GM12878 (cell line): Measurements from ENCODE around the gene QRFP. TPM values are rescaled to one million over a fixed set of nuclear protein-coding genes. Genes with fewer than 3 reads are reported as not detected.

Experiments
- ATAC-seq: fragments of 200-7000 bp; cut with Tn5 transposase; 3 replicates; pipeline ENCODE4 v1.9.1; 2020; ENCODE audit warnings: mild to moderate bottlenecking, moderate library complexity
- BruUV-seq: library from RNA; stranded (reverse); fragments of 400-500 nt; replicated peaks from 2 replicates; lab custom pipeline; 2021; lab: Mats Ljungman, UMichigan
- CTCF ChIA-PET: fragments of 300-600 bp; sonication (Branson Sonifier 250); formaldehyde crosslinking; extraction: SDS; loops from one replicate; lab custom pipeline; 2021; ENCODE audit warnings: inconsistent platforms; lab: Yijun Ruan, JAX
- POLR2A ChIA-PET: fragments of 350-600 bp; formaldehyde crosslinking; extraction: SDS; loops from one replicate; lab custom pipeline; 2021; ENCODE audit warnings: inconsistent platforms; lab: Charles Lee
- RAD21 ChIA-PET: fragments of 300-600 bp; sonication (Branson Sonifier 250); formaldehyde crosslinking; loops from one replicate; lab custom pipeline; 2023; ENCODE audit warnings: antibody characterized with exemption; ENCODE audit not compliant: unreplicated experiment; lab: Charles Lee
- SMC1A ChIA-PET: fragments of 300-600 bp; sonication (Branson Sonifier 250); formaldehyde crosslinking; loops from one replicate; lab custom pipeline; 2023; ENCODE audit not compliant: unreplicated experiment, uncharacterized antibody; lab: Charles Lee
- DNase-seq: peaks from one replicate; pipeline ENCODE4 v3.0.0-alpha.2; 2011; ENCODE audit warnings: low read depth, low spot score
- FAIRE-seq: peaks from 3 replicates; lab custom pipeline; 2011; peaks lifted over from hg19 to GRCh38; lab: Jason Lieb, UNC
- H2AFZ ChIP-seq: 2 replicates; pipeline ENCODE4 v1.6.0; 2011; ENCODE audit warnings: low read depth, low read length, control low read depth; ENCODE audit not compliant: control insufficient read depth
- H3K27ac ChIP-seq: 2 replicates; pipeline ENCODE4 v1.5.1; 2011; ENCODE audit warnings: control low read depth; ENCODE audit not compliant: control insufficient read depth, insufficient read depth
- H3K27me3 ChIP-seq, 2 experiments: replicated peaks in 1 of 2; 2 replicates each; pipeline versions ENCODE4 v1.6.0 to v1.6.1; 2011; ENCODE audit warnings: low read length in 1 of 2; ENCODE audit not compliant: control insufficient read depth in 2 of 2, insufficient read depth in 2 of 2
- H3K36me3 ChIP-seq, 2 experiments: 2 replicates each; pipeline ENCODE4 v1.5.1; 2011; ENCODE audit warnings: low read length in 1 of 2; ENCODE audit not compliant: control insufficient read depth in 2 of 2, insufficient read depth in 2 of 2
- H3K4me1 ChIP-seq: 2 replicates; pipeline ENCODE4 v1.6.1; 2011; ENCODE audit warnings: mild to moderate bottlenecking, low read length, moderate library complexity, mixed read lengths; ENCODE audit not compliant: control insufficient read depth, insufficient read depth
- H3K4me2 ChIP-seq: 2 replicates; pipeline ENCODE4 v1.6.0; 2011; ENCODE audit warnings: control low read depth; ENCODE audit not compliant: control insufficient read depth, insufficient read depth
- H3K4me3 ChIP-seq: fragments of 200-600 bp; sonication (generic); 2 replicates; pipeline ENCODE4 v1.5.1; 2016
- H3K79me2 ChIP-seq: 2 replicates; pipeline ENCODE4 v1.6.0; 2011; ENCODE audit warnings: low read length; ENCODE audit not compliant: control insufficient read depth, insufficient read depth
- H3K9ac ChIP-seq: 2 replicates; pipeline ENCODE4 v1.8.0; 2011; ENCODE audit warnings: low read length, control low read depth, mixed read lengths; ENCODE audit not compliant: control insufficient read depth, insufficient read depth
- H3K9me3 ChIP-seq: replicated peaks from 3 replicates; pipeline ENCODE4 v1.5.1; 2011; ENCODE audit warnings: mild to moderate bottlenecking, low read length; ENCODE audit not compliant: control insufficient read depth, insufficient read depth
- H4K20me1 ChIP-seq: 2 replicates; pipeline ENCODE4 v1.6.0; 2011; ENCODE audit not compliant: control insufficient read depth, insufficient read depth
- ATF3 ChIP-seq: IDR thresholded peaks from 2 replicates; pipeline ENCODE4 v1.6.1; 2011; ENCODE audit warnings: low read depth, mild to moderate bottlenecking, low read length, moderate library complexity, borderline replicate concordance; ENCODE audit errors: extremely low read depth
- BCL11A ChIP-seq: IDR thresholded peaks from 2 replicates; pipeline ENCODE4 v1.6.1; 2011; ENCODE audit warnings: low read depth, low read length
- BMI1 ChIP-seq: fragments of 450-650 bp; IDR thresholded peaks from 2 replicates; pipeline ENCODE4 v1.6.1; 2016; ENCODE audit warnings: mild to moderate bottlenecking, moderate library complexity, borderline replicate concordance
- CEBPZ ChIP-seq: fragments of 150-350 bp; IDR thresholded peaks from 2 replicates; pipeline ENCODE4 v1.6.1; 2016; ENCODE audit warnings: low read depth, low read length
- CHD4 ChIP-seq: fragments of 200-600 bp; sonication (generic); IDR thresholded peaks from 2 replicates; pipeline ENCODE4 v1.6.1; 2016; ENCODE audit warnings: mild to moderate bottlenecking
- CUX1 ChIP-seq: IDR thresholded peaks from 2 replicates; pipeline ENCODE4 v1.6.1; 2012; ENCODE audit warnings: improper control_type of control experiment, low read depth, low read length; ENCODE audit not compliant: insufficient replicate concordance
- ETV6 ChIP-seq, 2 experiments: fragments of 450-650 bp in 1 of 2; IDR thresholded peaks in 1 of 2; conservative IDR thresholded peaks in 1 of 2; 2 replicates each; pipeline ENCODE4 v1.6.1; 2014; ENCODE audit warnings: antibody characterized with exemption in 1 of 2, borderline replicate concordance in 1 of 2, low read depth in 1 of 2, mild to moderate bottlenecking in 1 of 2, moderate library complexity in 1 of 2
- IKZF1 ChIP-seq: fragments of 450-650 bp; conservative IDR thresholded peaks from 2 replicates; pipeline ENCODE4 v1.6.1; 2017; ENCODE audit warnings: antibody characterized with exemption, mild to moderate bottlenecking
- IRF3 ChIP-seq: fragments of 450-650 bp; IDR thresholded peaks from 2 replicates; pipeline ENCODE4 v1.6.1; 2014; ENCODE audit warnings: mild to moderate bottlenecking
- MTA3 ChIP-seq: IDR thresholded peaks from 2 replicates; pipeline ENCODE4 v1.6.1; 2012; ENCODE audit warnings: low read length, inconsistent platforms, borderline replicate concordance
- MXI1 ChIP-seq: fragments of 150-350 bp; IDR thresholded peaks from 2 replicates; pipeline ENCODE4 v1.6.1; 2011; ENCODE audit warnings: low read depth, mild to moderate bottlenecking, inconsistent platforms, low read length, improper control_type of control experiment
- SMAD5 ChIP-seq: IDR thresholded peaks from 2 replicates; pipeline ENCODE4 v1.6.1; 2016; ENCODE audit warnings: antibody characterized with exemption, low read depth
- STAT3 ChIP-seq: IDR thresholded peaks from 2 replicates; pipeline ENCODE4 v1.6.1; 2011; ENCODE audit warnings: low read depth, low read length, improper control_type of control experiment
- TCF7 ChIP-seq: IDR thresholded peaks from 2 replicates; pipeline ENCODE4 v1.6.1; 2014; ENCODE audit warnings: antibody characterized with exemption, borderline replicate concordance
- ZNF217 ChIP-seq: fragments of 450-650 bp; IDR thresholded peaks from 2 replicates; pipeline ENCODE4 v1.6.1; 2017; ENCODE audit warnings: antibody characterized with exemption, mild to moderate bottlenecking
- ZSCAN29 ChIP-seq: fragments of 450-650 bp; IDR thresholded peaks from 2 replicates; pipeline ENCODE4 v1.6.1; 2017; ENCODE audit warnings: mild to moderate bottlenecking, moderate library complexity
- WGBS: methylation state at CpG from one replicate; pipeline ENCODE4 v1.1.6; 2016; ENCODE audit warnings: low lambda C conversion rate; ENCODE audit not compliant: insufficient replicate concordance, insufficient coverage; ENCODE audit errors: missing lambda C conversion rate; 5-methylcytosine and 5-hydroxymethylcytosine counted together
- in situ Hi-C: fragments of 300-500 bp; cut with MboI; formaldehyde crosslinking; loops from 9 replicates; pipeline ENCODE4 v1.14.3; 2018; ENCODE audit warnings: mixed read lengths
- intact Hi-C: fragments of 100-400 bp; cut with micrococcal nuclease; formaldehyde crosslinking; loops from one replicate; pipeline ENCODE4 v1.14.2; 2022; ENCODE audit not compliant: unreplicated experiment
- polyA plus RNA-seq, 11 experiments: library from polyadenylated mRNA; depleted of rRNA in 4 of 11; unstranded in 6 of 11; stranded (reverse) in 5 of 11; fragments of >200 nt; fragmentation: Nextera tagmentation in 4 of 11; fragmentation: Illumina TruSeq in 1 of 11; extraction: Ambion mirVana in 4 of 11; extraction: Trizol in 1 of 11; gene quantifications; 1 replicate in 1 of 11; 2 replicates in 10 of 11; pipeline versions ENCODE4 v1.2.1 to v1.2.3, GENCODE V29; 2011 to 2016; ENCODE audit warnings: inconsistent platforms in 2 of 11, missing spikeins in 2 of 11, low read depth in 1 of 11
- total RNA-seq, 4 experiments: library from RNA; depleted of rRNA in 3 of 4; stranded (reverse); fragments of >200 nt in 3 of 4; fragmentation: Illumina TruSeq in 1 of 4; extraction: Trizol in 1 of 4; gene quantifications; 2 replicates each; pipeline versions ENCODE4 v1.2.1 to v1.2.3, GENCODE V29; 2013 to 2021

Gene QRFP
- total and polyA plus RNA-seq, 10 of the 15 experiments (the other 5 are each of a cell fraction or from before 2014, with no cell fraction given), result not detected

- no peaks in the 10 kb centered on the region for H4K20me1 ChIP-seq
- no peak overlapping the region for H3K9ac ChIP-seq
- CTCF ChIA-PET, result no interaction called here
- BruUV-seq, result no TSS peak
- in situ Hi-C loops (no loop called here), intact Hi-C loops (no loop called here)
- no peak for DNase-seq
- no peaks in the 10 kb centered on the region for H3K9me3 ChIP-seq
- no peaks in the 10 kb centered on the region for H3K4me1 ChIP-seq
- POLR2A ChIA-PET, result no interaction called here
- H3K79me2 ChIP-seq, result no peaks in the 10 kb centered on the region
- SMC1A ChIA-PET, result no interaction called here
- no peak overlapping the region for H3K4me3 ChIP-seq
- H3K4me2 ChIP-seq, result no peak overlapping the region
- no peak for ATAC-seq
- H3K36me3 ChIP-seq, result no peaks in the 10 kb centered on the region
- RAD21 ChIA-PET, result no interaction called here
- FAIRE-seq, result no peak
- H3K27me3 ChIP-seq, result no peaks in the 10 kb centered on the region; a peak in 2 of 4 replicates
- H3K27ac ChIP-seq, result no peak overlapping the region
- no peak overlapping the region for H2AFZ ChIP-seq
- no peak for TF ChIP-seq MXI1
- TF ChIP-seq ETV6 (conservative IDR thresholded peaks at IDR 0.05 in 1 of 2, IDR thresholded peaks at IDR 0.05 in 1 of 2; ENCODE audit: borderline replicate concordance in 1 of 2, low read depth in 1 of 2), result no peak
- TF ChIP-seq IKZF1, result no peak
- no peak for TF ChIP-seq BCL11A
- no peak for TF ChIP-seq MTA3
- TF ChIP-seq ZSCAN29, result no peak
- no peak for TF ChIP-seq IRF3
- no peak for TF ChIP-seq BMI1
- TF ChIP-seq ZNF217, result no peak
- no peak for TF ChIP-seq SMAD5
- no peak for TF ChIP-seq CEBPZ
- TF ChIP-seq TCF7, result no peak
- TF ChIP-seq STAT3, result no peak
- TF ChIP-seq CUX1, result no peak
- TF ChIP-seq ATF3, result no peak
- no peak for TF ChIP-seq CHD4
- 38% methylated on average over 12 of the region's 19 CpGs for WGBS
Measured at GRCh38 chr9:130908878-130909355, 12.3 kb upstream of the QRFP start.
